ENCODE data around the gene NKAIN2. TPM values are rescaled to one million over a fixed set of nuclear protein-coding genes. Genes with fewer than 3 reads are reported as not detected.

The NKAIN2 gene
- total RNA-seq, 4 donors from 2014 or later = 0.31 to 0.58 (median 0.39) TPM; not detected in 1

GRCh38 chr6:124203812-124204167 is 400.1 kb downstream of the NKAIN2 start:
- intact Hi-C loops (cut with DNase I; ENCODE audit: low total_unique reads) = no loop called here
- peak overlapping the region in 3 of 4 donors; percentile 22 to 67 (median 36) for H3K27ac ChIP-seq
- H3K9me3 ChIP-seq = no peaks in the 10 kb centered on the region
- ATAC-seq (peak; percentile 46 to 55), DNase-seq (no peak)
- H3K36me3 ChIP-seq = no peaks in the 10 kb centered on the region
- no peak for TF ChIP-seq CTCF (IDR thresholded peaks at IDR 0.05 in 4 of 5, conservative IDR thresholded peaks at IDR 0.05 in 1 of 5)
- TF ChIP-seq POLR2A (IDR thresholded peaks at IDR 0.05) = no peak
- no peak overlapping the region for H3K4me3 ChIP-seq
- in situ Hi-C loops (cut with MboI; ENCODE audit: low sequenced_read_pairs in 4 of 4) = no loop called here
- no peaks in the 10 kb centered on the region for H3K27me3 ChIP-seq
- no peaks in the 10 kb centered on the region for H3K4me1 ChIP-seq

GRCh38 chr6:124205921-124206320 is 402.3 kb downstream of the NKAIN2 start:
- no peak for ATAC-seq
- no peak overlapping the region for H3K4me3 ChIP-seq

GRCh38 chr6:124223611-124224345 is 420.1 kb downstream of the NKAIN2 start:
- TF ChIP-seq POLR2A (IDR thresholded peaks at IDR 0.05) = no peak
- no peak for TF ChIP-seq CTCF (IDR thresholded peaks at IDR 0.05 in 4 of 5, conservative IDR thresholded peaks at IDR 0.05 in 1 of 5)
- DNase-seq (no peak), ATAC-seq (no peak)
- in situ Hi-C loops (cut with MboI; ENCODE audit: low sequenced_read_pairs in 4 of 4) (no loop called here), intact Hi-C loops (cut with DNase I; ENCODE audit: low total_unique reads) (no loop called here)
- H3K27ac ChIP-seq = no peak overlapping the region
- H3K27me3 ChIP-seq = no peaks in the 10 kb centered on the region
- H3K9me3 ChIP-seq = no peaks in the 10 kb centered on the region
- no peak overlapping the region for H3K4me3 ChIP-seq
- no peaks in the 10 kb centered on the region for H3K4me1 ChIP-seq
- no peaks in the 10 kb centered on the region for H3K36me3 ChIP-seq

More at GRCh38 chr6:124205921-124206320, 402.3 kb downstream of the NKAIN2 start:
- TF ChIP-seq CTCF (IDR thresholded peaks at IDR 0.05 in 4 of 5, conservative IDR thresholded peaks at IDR 0.05 in 1 of 5) (no peak), POLR2A (IDR thresholded peaks at IDR 0.05) (no peak)
- DNase-seq = no peak
- Histone ChIP-seq H3K4me1 (no peaks in the 10 kb centered on the region), H3K27ac (no peak overlapping the region), H3K27me3 (no peaks in the 10 kb centered on the region), H3K36me3 (no peaks in the 10 kb centered on the region), H3K9me3 (no peaks in the 10 kb centered on the region)
- in situ Hi-C loops (cut with MboI; ENCODE audit: low sequenced_read_pairs in 4 of 4) (no loop called here), intact Hi-C loops (cut with DNase I; ENCODE audit: low total_unique reads) (no loop called here)

- Histone ChIP-seq H3K9me3 (no peaks in the 10 kb centered on the region), H3K36me3 (no peaks in the 10 kb centered on the region), H3K4me3 (no peak overlapping the region), H3K27me3 (no peaks in the 10 kb centered on the region), H3K4me1 (no peaks in the 10 kb centered on the region), H3K27ac (no peak overlapping the region)
- ATAC-seq (no peak), DNase-seq (no peak)
- intact Hi-C loops (cut with DNase I; ENCODE audit: low total_unique reads) = no loop called here
- TF ChIP-seq POLR2A (IDR thresholded peaks at IDR 0.05) = no peak
- in situ Hi-C loops (cut with MboI; ENCODE audit: low sequenced_read_pairs in 4 of 4) = no loop called here
Observed at GRCh38 chr6:124226396-124226795, 422.7 kb downstream of the NKAIN2 start.

GRCh38 chr6:124233221-124233620 is 429.6 kb downstream of the NKAIN2 start:
- no peak for DNase-seq
- Histone ChIP-seq H3K27ac (no peak overlapping the region), H3K4me1 (no peaks in the 10 kb centered on the region), H3K4me3 (no peak overlapping the region), H3K9me3 (no peaks in the 10 kb centered on the region), H3K27me3 (no peaks in the 10 kb centered on the region), H3K36me3 (no peaks in the 10 kb centered on the region)
- in situ Hi-C loops (cut with MboI; ENCODE audit: low sequenced_read_pairs in 4 of 4) = no loop called here
- intact Hi-C loops (cut with DNase I; ENCODE audit: low total_unique reads) = no loop called here
- no peak for ATAC-seq
- TF ChIP-seq CTCF (IDR thresholded peaks at IDR 0.05 in 4 of 5, conservative IDR thresholded peaks at IDR 0.05 in 1 of 5) (no peak), POLR2A (IDR thresholded peaks at IDR 0.05) (no peak)
